ENCODE measurements around the gene CCT8. TPM values are rescaled to one million over a fixed set of nuclear protein-coding genes. Genes with fewer than 3 reads are reported as not detected.
"Not testable (repeated sequence)": the region's sequence is repeated elsewhere in the genome, so short reads cannot be mapped to it uniquely, and the experiment has no call there.

Gene CCT8
- total RNA-seq, 1 donor from 2014 or later: 258 TPM

GRCh38 chr21:29024474-29025327 lies 48.7 kb downstream of the CCT8 start, which contains the start of gene USP16:
Gene USP16 (plus strand): TSS chr21:29024668. CDS start chr21:29027914, 3,246 bp downstream.
- DNase-seq (ENCODE audit: low read depth): peak; percentile 99

- DNase-seq (ENCODE audit: low read depth): no peak
These were observed 51.3 kb downstream of the CCT8 start for GRCh38 chr21:29022166-29022565.

- peak; percentile 20 for DNase-seq (ENCODE audit: low read depth)
These were observed 54.9 kb downstream of the CCT8 start for GRCh38 chr21:29018540-29018939.

GRCh38 chr21:29017639-29018237 lies 55.7 kb downstream of the CCT8 start:
- DNase-seq (ENCODE audit: low read depth): no peak

GRCh38 chr21:29011236-29011635 lies 62.2 kb downstream of the CCT8 start:
- DNase-seq (ENCODE audit: low read depth): not testable (repeated sequence)

GRCh38 chr21:29008367-29008766 lies 65.1 kb downstream of the CCT8 start:
- no peak for DNase-seq (ENCODE audit: low read depth)

- no peak for DNase-seq (ENCODE audit: low read depth)
These were observed 65.6 kb downstream of the CCT8 start for GRCh38 chr21:29007810-29008209.

- no peak for DNase-seq (ENCODE audit: low read depth)
These were observed 66.3 kb downstream of the CCT8 start for GRCh38 chr21:29007135-29007534.

Other genes starting within 250 kb of the CCT8 start
- gene LTN1, start 80.8 kb downstream of the CCT8 start, total RNA-seq: 19.9 and 23.9 TPM in 2 replicates
- gene RWDD2B, start 54.3 kb downstream of the CCT8 start, total RNA-seq: 23.7 and 26.5 TPM in 2 replicates
- 39.2 and 47.8 TPM in 2 replicates for gene USP16, start 49.0 kb downstream of the CCT8 start, total RNA-seq
- 57.4 and 115 TPM in 2 replicates for gene MAP3K7CL, start 57.0 kb upstream of the CCT8 start, total RNA-seq
- 49.3 and 59.7 TPM in 2 replicates for gene BACH1, start 225.3 kb upstream of the CCT8 start, total RNA-seq